ENCODE results near the gene LAMC2.
"Not testable (repeated sequence)": the region's sequence is repeated elsewhere in the genome, so short reads cannot be mapped to it uniquely, and the experiment has no call there.

The LAMC2 gene

DNA sequence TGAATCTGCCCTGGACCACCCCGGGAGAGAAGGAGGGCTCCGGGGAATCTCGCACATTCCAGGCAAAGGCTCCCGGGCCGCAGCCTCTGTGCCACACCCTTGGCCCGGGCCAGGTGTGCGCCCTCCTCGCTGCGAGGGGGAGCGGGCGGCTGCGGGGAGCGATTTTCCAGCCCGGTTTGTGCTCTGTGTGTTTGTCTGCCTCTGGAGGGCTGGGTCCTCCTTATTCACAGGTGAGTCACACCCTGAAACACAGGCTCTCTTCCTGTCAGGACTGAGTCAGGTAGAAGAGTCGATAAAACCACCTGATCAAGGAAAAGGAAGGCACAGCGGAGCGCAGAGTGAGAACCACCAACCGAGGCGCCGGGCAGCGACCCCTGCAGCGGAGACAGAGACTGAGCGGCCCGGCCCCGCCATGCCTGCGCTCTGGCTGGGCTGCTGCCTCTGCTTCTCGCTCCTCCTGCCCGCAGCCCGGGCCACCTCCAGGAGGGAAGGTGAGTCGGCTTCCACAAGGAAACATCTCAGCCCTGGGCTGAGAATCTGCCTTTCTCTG lies at the start of gene LAMC2:
Gene LAMC2, plus strand, starts transcription at position 324 of the 550 bp plus-strand sequence. Its CDS starts 89 bp downstream, at position 413.
- no peak for DNase-seq

DNA sequence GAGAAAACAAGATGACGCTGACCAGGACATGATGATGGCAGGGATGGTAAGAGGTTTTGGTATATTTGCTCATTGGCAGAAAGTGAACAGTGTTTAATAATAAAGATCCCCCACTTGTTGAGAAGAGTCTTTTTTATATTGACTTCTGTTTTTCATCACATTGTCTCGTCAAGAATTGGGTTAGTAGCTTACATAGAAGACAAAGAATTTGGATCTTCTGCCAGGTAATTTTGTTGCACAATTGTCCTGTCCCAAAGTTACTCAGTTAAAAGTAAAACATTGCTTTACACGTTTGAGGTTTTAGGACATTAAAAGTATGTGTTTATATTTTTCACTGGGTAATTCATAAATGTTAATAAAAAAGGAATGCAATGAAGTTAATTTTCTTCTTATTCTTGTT lies 48.3 kb upstream of the LAMC2 start:
- no peak for DNase-seq

DNA sequence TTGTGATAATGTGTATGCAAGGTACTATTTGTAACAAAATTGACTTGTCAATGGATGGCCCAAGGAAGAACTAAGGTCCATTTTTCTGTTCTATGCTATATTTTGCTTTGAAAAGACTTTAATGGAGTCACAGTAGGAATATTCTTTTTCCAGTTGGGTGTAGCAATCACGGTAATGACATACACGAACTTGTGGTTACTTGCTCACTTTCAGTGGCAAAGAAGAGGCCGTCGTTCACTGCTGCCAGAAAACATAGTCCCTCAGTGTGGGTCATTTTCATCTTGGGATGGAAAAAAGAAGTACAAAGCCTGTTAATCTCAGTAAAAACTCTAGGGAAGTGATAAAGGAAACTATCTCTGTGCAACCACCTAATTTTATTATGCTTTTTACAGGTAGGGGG lies 47.8 kb upstream of the LAMC2 start:
- no peak for DNase-seq

DNA sequence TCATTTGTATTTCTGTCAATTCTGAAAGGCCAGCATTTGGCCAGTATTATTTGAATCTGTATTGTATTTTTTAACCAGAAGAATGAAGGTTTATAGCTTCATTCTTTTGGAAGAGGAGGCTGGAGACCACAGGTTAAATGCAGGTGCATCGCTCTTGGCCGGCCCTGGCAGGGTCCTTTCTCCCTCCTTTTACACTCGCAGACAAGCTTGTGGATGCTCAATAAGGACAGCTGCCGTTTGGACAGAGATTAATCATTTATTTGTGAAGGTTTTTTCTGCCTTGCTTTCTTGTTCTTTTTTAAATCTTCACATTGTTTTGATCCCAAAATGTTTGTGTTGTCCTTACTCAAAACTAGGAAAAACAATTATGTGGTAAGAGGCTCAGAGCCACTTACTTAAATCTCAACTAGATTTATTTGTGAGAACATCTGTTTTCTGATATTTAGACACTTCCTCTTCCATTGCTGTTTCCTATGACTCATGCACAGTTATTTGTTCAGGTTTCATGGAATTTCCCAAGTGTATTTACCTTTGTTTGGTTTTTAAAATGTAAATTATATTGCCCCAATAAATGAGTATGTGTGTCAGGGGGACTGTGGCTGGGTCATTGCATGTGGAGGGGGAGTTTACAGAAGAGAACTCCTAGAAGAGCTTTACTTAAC lies 46.7 kb upstream of the LAMC2 start:
- DNase-seq: no peak

DNA sequence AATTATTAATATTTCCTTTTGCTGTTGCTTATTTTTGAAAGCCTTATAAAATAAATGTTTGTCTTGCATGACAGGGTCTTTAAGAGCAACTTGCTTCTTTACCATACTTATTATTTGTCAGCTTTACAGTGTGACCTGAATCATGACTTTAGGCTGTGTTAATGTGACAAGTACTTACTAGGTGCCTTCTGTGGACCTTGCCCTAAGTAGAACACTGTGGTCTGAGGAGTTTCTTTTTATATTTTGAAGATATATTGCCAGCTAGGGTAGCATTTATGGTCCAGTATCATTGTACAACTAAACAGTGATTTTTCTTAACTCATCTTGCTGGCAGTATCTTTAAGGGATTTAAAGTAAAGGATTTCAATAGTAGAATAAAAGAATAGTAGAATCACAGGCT lies 45.4 kb upstream of the LAMC2 start:
- no peak for DNase-seq

DNA sequence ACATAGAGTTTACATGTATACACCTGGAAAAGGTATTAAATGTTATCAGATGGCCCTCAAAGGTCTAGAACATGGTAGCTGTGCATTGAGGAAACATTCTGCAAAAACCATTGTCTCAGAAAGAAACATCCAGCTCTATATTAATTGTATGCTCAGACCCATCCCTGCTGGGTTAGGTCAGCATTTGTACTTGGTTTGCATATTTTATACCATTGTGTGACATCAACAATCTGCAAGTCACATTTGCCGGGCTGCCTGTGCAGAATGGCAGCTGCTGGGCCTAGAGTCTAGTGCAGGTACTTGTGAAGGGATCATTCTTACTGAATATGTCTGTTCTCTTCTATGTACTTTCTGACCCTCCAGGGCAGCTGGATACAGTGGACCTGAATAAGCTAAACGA lies 43.9 kb upstream of the LAMC2 start:
- no peak for DNase-seq

DNA sequence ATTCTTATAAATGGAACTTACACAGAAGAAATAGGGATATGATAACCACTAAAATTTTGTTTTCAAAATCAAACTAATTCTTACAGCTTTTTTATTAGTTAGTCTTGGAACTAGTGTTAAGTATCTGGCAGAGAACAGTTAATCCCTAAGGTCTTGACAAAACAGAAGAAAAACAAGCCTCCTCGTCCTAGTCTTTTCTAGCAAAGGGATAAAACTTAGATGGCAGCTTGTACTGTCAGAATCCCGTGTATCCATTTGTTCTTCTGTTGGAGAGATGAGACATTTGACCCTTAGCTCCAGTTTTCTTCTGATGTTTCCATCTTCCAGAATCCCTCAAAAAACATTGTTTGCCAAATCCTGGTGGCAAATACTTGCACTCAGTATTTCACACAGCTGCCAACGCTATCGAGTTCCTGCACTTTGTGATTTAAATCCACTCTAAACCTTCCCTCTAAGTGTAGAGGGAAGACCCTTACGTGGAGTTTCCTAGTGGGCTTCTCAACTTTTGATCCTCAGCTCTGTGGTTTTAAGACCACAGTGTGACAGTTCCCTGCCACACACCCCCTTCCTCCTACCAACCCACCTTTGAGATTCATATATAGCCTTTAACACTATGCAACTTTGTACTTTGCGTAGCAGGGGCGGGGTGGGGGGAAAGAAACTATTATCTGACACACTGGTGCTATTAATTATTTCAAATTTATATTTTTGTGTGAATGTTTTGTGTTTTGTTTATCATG lies 42.3 kb upstream of the LAMC2 start:
- DNase-seq: no peak

DNA sequence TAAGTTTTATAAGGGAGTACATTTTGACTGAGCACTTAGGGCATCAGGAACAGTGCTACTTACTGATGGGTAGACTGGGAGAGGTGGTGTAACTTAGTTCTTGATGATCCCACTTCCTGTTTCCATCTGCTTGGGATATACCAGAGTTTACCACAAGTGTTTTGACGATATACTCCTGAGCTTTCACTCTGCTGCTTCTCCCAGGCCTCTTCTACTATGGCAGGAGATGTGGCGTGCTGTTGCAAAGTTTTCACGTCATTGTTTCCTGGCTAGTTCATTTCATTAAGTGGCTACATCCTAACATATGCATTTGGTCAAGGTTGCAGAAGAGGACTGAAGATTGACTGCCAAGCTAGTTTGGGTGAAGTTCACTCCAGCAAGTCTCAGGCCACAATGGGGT lies 41.3 kb upstream of the LAMC2 start:
- DNase-seq: no peak

DNA sequence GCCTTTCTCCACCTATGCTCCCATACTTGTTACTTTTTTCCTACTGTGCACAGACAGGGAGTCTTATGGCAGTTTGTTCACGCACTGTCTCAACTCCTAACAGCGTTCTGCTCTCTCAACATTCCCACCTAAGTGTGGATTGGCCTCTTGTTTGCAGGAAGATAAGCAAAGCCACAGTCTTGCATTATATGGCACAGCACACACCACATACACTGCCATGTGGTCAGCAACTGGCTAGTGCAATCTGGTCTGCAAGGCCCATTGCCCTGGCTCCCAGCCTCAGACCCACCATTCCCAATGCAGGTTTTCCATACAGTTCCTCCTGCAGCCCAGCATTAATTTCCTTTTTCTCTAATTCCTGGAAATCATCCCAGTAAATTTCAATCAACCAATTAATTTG lies 38.3 kb upstream of the LAMC2 start:
- no peak for DNase-seq

DNA sequence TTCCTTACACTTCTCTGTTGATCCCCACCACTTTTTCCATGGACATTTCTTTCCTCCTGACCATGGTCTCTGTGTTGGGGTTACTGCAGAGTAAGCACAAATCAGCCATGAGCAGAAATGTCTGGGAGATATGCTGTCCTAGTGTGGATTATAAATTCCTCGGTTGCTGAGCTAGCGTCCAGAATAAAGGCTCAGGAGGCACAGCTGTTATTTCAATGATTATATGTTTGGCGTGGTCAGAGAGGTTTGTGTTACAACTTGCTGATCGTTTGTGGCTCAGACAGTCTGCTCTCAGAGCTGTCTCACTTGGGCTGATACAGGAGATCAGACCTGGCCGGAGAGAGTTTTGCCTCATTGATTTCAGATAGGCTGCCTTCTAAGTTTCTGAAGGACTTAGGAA lies 37.5 kb upstream of the LAMC2 start:
- no peak for DNase-seq

DNA sequence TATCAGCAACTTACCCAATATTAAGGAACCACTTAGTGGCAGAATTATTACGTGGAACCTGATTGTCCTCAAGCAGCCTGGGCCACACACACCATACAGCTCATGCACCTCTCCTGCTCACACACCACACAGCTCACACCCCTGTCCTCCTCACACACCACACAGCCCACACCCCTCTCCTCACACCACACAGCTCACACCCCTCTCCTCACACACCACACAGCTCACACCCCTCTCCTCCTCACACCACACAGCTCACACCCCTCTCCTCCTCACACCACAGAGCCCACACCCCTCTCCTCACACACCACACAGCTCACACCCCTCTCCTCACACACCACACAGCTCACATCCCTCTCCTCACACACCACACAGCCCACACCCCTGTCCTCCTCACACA lies 36.8 kb upstream of the LAMC2 start:
- no peak for DNase-seq

DNA sequence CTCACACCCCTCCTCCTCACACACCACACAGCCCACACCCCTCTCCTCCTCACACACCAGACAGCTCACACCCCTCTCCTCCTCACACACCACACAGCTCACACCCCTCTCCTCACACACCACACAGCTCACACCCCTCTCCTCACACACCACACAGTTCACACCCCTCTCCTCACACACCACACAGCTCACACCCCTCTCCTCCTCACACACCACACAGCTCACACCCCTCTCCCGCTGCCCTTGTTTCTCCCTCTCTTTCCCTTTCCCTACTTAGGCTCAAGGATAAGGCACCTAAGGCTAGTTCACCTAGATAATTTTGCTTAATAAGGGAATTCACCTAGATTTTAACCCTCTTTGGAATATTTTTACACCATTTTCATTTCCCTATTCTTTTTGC lies 36.0 kb upstream of the LAMC2 start:
- not testable (repeated sequence) for DNase-seq

DNA sequence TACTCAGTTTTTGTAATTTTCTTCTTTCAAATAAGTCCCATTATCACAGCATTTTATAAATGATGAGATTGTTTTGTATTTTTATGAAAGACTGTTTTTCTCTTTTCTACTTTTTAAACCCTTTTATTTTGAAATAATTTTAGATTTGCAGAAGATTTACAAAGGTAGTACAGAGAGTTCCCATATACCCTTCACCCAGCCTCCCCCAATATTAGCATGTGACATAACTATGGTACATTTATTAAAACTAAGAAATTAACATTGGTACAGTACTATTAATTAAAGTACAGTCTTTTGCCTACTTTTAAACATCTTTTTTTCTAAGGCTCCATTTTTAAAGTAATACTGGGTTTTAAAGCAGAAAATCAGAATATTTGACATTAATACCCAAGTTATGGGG lies 35.6 kb upstream of the LAMC2 start:
- no peak for DNase-seq

DNA sequence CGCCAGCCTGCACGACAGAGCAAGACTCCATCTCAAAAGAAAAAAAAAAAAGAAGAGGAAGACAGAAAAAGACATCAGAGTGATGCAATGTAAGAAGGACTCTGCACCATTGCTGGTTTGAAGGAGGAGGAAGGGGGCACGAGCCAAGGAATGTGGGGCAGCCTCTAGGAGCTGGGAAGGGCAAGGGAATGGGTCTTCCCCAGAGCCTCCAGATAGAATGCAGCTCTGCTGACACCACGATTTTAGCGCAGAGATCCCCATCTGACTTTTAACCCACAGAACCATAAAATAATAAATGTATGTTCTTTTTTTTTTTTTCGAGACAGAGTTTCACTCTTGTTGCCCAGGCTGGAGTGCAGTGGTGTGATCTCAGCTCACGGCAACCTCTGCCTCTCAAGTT lies 33.9 kb upstream of the LAMC2 start:
- no peak for DNase-seq

DNA sequence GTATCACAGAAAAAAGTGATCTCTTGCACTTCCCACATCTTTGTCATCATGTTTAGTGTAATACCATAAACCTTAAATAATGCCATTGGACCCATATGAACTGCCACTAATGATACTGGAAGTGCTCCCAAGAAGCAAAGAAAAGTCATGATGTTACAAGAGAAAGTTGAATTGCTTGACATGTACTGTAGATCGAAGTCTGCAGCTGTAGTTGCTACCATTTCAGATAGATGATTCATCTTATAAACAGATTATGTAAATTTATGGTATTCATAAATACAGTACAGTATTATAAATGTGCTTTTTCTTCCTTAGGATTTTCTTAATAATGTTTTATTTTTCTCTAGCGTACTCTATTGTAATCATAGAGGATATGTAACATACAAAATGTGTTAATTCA lies 30.1 kb upstream of the LAMC2 start:
- no peak for DNase-seq

DNA sequence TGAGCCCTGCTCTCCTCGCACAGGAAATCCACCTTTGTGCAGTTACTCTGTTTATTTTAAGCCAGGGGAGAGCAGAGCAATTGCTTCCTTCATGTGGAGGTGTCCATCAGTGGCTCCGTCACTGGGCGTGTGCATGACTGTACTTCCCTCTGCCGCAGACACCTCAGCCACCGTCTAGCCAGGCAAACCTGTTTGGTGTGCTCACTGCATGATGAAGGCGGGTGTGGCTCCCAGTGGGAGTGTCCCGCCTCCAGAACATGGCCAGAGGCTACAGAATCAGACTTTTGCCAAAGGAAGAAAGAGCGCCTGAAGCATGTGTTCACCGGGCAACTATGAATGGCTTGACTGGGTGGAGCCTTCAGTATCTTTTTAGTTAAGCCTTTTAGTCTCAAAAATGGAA lies 26.1 kb upstream of the LAMC2 start:
- DNase-seq: no peak

DNA sequence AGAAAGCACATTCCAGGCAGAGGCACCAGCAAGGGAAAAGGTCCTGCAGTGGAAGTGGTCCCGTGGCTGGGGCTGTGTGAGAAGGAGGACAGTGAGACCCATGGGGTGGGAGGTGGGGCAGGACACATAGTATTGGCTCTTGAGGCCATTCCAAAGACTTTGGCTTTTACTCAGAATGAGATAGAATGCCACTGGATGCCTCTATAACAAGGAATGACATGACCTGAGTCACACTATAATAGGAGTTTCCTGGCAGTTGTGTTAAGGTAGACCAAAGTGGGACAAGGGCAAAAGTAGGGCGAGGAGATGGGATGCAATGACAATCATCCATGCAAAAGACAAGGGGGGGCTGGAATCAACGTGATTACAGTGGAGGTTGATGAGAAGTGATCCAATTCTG lies 24.7 kb upstream of the LAMC2 start:
- DNase-seq: no peak

DNA sequence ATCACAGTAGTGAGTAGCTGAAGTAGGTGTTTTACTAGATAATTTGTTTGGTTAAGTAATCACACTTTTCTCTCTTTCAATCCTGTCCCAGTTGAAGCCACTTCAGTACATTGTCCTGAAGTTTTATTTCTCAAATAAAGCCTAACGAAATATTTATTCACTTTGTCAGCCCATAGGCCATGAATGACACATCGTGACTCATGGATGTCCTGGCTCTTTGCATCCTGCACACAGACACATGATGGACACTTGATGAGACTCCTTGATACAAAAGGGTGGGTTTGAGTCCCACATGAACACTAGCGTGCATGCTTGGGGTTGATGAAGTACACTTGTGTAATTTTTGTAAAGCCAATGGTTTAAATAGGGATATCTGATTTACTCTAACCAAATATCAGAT lies 22.7 kb upstream of the LAMC2 start:
- no peak for DNase-seq

DNA sequence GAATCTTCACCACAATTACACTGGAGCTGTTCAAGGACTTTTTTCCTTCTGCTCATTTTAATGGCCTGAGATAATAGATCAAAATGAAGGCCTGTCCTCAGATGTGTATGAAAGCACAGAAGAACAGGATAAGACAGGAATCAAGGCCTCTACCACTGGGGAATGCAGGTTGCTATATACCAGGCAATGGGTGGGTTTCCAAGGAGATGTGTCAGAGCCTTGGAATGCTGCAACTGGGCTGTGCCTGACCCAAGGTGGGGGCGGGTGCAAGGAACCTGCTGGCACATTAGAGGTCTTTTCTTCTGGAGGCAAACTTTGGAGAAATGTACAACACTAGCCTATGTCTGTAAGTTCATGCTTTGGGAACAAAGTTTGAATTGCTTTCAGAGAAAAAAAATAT lies 21.7 kb upstream of the LAMC2 start:
- DNase-seq: no peak

DNA sequence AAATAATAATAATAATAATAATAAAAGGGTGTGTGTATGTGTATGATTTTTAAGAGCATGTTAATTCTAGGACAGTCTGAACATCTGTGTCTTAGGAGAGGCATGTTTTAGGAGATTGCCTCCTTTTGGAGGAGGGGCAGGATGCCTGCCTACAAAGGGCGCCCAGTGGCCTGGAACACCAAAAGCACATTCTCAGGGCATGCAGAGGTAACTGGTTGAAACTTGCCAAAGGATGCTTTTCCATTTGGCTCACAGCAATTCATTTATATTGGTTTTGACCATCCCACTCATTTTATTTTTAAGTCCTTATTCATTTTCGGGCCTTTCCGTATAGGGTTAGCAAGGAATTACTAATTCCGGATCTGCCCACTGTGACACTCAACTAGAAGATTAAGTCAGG lies 21.1 kb upstream of the LAMC2 start:
- DNase-seq: no peak

DNA sequence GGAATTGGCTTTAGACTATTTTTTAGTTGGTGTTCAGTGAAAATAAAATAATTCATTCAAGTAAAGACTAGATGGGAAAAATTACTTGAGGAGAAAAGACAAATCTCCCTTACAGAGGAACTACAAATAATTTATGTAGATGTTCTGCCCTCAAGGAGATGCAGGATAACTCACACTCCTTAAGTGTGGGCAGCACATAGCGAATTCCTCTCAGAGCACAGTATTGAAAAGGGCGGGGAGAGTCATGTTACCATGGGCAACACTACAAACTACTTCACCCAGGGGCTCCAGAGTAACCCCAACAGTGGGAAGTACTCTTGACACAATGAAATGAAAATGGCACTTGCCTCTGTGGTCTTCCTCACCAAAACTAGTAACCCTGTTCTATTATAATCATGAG lies 20.6 kb upstream of the LAMC2 start:
- no peak for DNase-seq

DNA sequence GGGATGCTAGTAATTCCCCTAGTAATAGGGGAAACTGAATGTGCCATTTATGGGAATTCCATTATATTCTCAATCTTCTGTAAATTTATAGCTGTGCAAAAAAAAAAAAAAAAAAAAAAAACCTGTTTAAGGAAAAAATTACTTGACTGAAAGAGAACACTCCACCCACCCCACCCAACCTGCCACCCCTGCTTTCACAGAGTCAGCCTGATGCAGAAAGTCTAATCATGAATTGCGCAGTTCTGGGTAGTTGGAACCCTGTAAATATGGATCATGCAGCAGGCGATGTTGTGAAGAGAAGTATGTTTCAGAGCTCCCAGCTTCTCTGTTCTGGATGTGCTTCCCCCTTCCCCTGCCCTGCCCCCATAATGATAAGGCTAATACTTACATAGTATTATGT lies 19.6 kb upstream of the LAMC2 start:
- no peak for DNase-seq

DNA sequence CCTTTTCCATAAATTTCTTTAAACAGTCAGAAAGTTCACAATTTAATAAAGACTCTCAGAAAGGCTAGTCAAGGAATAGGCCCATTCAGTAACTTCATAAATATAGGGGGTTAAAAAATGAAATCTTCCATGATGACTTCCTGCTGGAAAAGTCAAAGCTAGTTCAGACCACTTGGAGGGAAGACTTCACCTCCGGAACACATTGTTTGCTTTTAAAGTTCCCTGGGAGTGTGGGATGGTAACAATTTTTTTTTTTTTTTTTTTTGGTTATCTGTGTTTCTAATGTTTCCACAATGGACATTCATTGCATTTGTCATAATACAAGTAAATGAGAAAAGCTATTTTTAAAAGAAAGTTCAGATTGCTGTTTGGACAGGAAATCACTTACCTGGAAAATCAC lies 18.4 kb upstream of the LAMC2 start:
- DNase-seq: no peak

DNA sequence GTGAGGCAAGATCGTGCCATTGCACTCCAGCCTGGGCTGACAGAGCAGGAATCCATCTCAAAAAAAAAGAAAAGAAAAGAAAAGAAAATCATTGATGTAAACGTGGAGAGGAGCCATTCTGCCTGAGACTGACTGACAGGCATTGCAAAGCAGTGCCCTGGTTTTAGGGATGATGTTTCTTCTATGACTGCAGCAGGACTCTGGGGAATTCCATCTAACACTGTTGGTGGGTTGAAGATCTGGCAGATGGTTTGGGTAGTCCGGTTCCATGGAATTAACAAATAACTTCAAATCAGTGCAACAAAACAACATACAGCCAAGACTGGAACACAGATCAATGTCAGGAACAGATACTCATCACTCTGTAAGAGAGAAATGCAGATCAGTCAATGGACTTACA lies 17.8 kb upstream of the LAMC2 start:
- no peak for DNase-seq

DNA sequence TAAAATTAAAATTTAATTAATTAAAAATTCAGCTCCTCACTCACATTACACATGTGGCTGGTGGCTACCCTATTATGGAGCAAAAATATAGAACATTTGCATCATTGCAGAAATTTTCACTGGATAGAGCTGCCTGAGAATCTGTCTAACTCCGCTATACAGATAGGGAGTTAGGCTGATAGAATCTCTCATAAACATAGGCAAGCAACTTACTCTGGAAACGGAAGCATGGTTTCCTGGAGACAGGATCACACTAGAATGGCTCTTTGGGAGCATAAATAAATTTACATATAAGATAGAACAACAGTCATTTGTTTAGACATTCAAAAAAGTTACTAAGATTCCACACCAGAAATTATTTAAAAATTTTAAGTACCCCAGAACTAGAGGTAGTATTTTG lies 12.2 kb upstream of the LAMC2 start:
- no peak for DNase-seq

All from midbrain (tissue), 1 donor.